T-helper 9 cell (primary cell): Measurements from ENCODE around the gene SPESP1.
"Not testable (repeated sequence)": the region's sequence is repeated elsewhere in the genome, so short reads cannot be mapped to it uniquely, and the experiment has no call there.

Experiments used
- DNase-seq: peaks from one replicate; pipeline ENCODE4 v3.0.0-alpha.2; 2020
- total RNA-seq, 2 donors: gene quantifications; one replicate each; lab custom pipeline; 2026; lab: John Stamatoyannopoulos, UW

Gene SPESP1
- total RNA-seq: 0.35 to 0.72 reads per million in 2 donors

DNA sequence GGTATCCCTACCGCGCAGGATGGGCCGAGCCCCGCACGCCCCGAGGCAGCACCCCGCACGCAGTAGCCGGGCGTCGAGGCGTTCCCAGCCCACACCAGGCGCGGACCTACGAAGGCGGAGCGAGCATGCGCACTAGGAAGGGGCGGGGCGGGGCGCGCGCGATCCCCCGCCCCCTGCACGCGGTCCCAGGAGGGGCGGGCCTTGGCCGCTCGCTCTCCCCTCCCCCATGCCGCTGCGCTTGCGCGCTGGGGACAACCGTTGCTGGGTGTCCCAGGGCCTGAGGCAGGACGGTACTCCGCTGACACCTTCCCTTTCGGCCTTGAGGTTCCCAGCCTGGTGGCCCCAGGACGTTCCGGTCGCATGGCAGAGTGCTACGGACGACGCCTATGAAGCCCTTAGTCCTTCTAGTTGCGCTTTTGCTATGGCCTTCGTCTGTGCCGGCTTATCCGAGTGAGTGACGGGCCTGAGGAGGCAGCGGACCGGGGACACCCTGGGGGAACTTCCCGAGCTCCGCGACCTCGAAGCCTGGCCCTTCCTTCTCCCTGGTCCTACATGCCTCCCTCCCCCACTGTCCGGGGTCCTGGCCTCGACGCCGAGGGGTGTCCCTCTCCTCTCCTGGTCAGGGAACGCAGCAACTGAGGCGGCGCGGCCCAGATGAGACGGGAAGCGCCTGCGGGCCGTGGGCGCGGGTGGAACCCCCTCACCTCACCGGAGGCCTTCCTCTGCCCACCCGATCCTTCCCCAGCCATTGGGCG is at the start of gene SPESP1:
Gene SPESP1 (plus strand): TSS at position 258 of the 755 bp plus-strand sequence. CDS start 129 bp downstream, at position 387.
- DNase-seq: peak; percentile 18

DNA sequence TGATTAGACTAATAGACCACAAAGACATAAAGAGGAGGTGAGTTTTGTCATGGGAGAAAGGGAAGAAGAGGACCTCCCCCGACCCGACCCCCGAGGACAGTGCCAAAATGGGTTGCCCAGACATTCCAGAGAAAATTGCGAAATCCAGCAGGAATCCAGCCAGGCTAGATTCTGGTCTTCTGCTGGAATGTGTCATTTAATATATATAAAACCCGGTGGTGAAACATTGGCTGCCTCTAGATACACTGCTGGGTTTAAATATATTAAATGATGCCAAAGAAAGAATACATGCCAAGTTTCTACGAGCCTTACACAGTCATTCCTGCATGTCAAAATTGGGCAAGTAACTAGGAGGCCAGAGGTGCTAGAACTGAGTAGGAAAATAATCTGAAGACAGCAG is 45.3 kb upstream of the SPESP1 start:
- no peak for DNase-seq

DNA sequence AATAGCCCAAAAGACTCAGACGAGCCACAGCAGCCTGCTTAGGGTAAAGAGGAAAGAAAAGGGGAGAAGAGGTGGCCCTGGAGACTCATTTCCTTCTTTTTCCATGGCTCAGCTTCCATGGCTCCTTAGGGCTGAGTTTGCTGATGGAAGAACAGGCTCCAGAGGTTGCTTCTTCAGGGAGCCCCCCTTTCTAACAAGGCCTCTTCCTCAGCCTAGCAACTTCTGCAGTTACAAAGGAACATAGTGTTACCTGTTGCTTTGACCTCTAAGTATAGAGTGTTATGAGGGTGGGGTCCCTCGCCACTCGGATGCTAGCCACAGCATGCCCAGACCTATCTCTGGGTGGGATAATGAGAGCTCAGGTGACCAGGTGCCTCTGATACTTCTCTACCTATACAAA is 43.2 kb upstream of the SPESP1 start:
- DNase-seq: no peak

DNA sequence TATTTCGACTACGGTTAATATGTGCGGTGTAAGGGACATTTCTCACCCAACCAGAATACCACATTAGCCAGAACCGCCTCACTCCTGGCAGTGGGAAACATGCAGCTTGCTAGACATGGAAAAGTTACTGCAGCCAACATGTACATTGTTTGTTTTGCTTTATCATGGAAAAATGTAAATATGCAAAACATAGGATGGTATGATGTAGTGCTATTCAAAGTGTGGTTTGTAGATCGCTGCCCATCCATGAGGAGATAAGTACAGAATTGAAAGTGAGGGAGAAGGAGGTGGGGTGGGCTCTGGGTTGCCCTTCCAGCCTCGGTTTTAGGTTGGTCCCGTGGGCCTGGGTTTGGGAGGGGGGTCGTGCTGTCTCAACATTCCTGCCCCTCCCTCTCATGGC is 42.5 kb upstream of the SPESP1 start:
- no peak for DNase-seq

DNA sequence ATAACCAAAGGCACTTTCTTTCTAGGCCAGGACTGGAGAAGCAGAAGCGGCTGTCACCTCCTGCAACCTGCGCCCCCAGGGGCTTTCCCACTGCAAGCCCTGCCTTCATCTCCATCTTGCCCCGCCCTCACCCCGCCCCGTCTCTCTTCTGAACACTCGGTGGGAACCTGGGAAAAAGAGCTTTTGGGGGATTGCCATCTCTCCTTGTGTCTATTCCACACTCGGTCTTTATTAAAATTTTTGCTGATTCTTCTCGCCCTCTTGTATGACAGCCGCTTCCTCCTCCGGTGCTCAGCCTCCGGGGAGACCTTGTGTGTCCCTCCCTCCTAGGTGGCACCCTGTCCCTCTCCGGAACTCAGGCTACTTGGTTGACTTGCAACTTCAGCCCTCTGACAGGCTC is 41.9 kb upstream of the SPESP1 start:
- no peak for DNase-seq

DNA sequence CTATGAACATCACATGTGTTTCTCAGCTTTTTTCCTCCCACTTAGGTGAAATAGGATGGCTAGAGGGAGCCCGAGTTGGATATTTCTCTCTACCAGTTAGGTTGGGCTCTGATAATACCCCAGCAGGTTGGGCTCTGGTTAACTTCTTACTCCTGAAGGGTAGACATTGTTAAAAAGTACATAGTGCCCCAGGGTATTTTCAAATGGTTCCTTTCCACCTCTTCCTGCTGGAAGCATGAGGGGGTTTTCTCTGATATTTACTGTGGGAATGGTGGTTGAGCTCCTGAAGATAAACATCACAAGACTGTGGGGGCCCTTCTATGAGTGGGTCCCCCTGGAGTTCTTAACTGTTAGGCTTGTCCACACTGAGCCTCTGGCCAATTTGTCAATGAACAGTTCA is 36.1 kb upstream of the SPESP1 start:
- no peak for DNase-seq

DNA sequence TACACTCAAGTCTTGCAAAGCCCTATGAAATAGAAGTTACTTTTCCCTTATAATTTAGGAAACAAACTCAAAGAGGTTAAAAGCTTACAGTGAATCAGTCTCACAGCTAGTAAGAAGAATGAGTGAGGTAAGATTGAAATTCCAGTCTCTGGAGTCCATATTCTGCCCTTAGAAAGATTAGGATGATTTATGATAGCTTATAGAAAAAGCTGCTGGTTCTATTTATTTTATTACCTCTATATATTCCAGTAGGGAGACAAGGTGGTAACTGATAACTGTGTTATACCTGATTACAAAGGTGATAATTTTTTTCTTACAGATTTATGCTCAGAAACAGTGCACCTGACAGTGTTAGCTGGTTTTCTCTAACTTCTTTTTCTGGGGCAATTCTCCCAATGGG is 34.1 kb upstream of the SPESP1 start:
- no peak for DNase-seq

DNA sequence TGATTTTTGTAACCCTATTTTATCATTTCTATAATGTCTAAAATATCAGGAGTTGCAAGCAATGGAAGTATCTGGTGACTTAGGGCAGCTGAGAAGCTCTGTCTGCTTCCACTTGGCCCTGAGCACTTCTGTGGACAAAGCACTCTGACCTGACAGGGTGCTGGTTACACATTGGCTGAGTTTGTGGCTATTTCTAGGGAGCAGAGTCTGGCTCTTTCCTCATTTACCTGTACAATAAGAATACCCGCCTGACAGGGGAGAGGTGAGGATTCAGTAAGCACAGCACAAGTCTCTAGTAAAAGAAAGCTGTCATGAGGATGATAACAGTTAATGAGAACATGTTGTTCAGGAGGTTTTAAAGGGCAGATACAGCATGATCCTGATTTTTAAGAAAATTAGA is 33.3 kb upstream of the SPESP1 start:
- no peak for DNase-seq

DNA sequence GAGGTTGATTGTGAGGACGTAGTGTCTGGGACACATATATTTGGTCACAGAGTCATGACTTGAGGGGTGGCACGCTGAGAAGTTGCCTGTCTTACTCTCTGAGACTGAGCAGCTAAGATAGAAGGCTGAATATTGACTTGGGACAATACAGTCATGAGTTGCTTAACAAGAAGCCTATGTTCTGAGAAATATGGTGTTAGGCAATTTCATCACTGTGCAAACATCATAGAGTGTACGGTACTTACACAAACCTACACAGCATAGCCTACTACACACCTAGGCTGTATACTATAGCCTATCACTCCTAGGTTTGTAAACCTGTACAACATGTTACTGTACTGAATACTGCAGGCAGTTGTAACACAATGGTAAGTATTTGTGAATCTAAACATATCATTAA is 30.3 kb upstream of the SPESP1 start:
- DNase-seq: no peak

DNA sequence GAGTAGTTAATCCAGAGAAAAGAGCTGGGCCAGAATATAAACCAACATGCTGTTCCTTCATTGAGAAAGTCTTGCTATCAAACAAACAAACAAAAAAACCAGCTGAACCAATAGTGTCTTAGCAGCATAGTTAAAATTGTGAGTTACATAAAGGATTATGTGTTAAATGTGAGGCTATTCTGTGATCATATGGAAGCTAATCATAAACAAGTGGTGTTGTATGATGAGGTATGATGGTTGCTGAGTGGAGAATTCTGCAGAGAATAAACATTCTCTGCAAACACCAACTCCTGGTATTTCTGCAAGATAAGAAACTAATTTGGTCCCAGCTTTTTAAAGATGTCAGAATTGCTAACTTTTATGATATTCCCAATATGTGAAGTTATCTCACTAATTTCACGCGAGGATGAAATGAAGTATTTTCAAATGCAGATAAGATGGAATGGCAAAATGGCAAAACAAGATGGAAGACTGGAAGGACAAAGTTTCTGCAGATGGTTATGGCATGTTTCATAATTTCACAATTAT is 22.9 kb upstream of the SPESP1 start:
- DNase-seq: no peak

DNA sequence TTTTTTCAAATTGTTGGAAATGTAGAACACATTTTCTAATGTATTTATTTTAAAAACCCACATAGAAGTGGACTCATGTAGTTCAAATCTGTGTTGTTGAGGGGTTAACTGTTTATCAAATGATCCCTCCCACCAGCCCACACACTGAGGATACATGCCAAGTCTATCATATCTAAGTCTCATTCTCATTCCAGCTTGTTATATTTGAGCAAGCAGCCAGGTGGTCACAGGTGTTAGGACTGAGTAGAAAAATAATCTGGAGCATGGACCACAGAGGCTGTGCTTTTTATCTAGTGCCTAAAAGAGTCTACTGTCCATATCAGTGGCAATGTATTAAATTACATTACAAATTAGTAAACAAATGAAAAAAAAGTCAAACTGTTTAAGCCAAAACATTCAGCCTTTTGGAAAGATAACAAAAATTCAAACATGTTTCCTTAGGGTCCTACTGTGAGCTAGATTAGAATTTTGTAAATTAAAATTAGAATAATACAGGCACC is 20.7 kb upstream of the SPESP1 start:
- DNase-seq: no peak

DNA sequence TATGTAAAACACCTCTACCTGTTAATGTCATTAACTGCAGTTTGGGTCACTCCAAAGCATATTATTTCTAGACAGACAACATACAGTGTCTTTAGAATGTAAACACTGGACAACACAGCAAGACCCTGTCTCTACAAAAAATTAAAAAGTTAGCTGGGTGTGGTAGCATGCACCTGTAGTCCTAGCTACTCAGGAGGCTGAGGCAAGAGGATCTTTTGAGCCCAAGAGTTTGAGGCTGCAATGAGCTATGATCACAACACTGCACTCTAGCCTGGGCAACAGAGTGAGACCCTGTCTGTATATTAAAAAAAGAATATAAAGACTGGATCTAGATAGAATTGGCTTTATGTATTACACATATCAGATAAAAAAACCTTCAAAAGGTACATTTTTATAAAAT is 20.0 kb upstream of the SPESP1 start:
- DNase-seq: no peak

DNA sequence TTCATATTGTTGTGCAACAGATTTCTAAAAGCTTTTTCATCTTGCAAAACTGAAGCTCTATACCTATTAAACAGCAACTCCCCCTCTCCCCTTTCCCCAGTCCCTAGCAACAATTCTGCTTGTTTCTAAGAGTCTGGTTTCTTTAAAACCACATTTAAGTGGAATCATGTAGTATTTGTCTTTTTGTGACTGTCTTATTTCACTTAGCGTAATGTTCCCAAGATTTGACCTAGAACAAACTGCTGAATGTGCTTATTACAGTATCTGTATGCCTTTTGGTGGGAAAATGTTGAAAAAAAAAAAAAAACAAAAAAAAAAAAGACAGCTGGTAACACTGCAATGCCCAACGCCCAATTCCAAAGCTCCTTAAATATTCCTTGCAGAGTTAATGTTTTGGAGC is 19.5 kb upstream of the SPESP1 start:
- DNase-seq: no peak

DNA sequence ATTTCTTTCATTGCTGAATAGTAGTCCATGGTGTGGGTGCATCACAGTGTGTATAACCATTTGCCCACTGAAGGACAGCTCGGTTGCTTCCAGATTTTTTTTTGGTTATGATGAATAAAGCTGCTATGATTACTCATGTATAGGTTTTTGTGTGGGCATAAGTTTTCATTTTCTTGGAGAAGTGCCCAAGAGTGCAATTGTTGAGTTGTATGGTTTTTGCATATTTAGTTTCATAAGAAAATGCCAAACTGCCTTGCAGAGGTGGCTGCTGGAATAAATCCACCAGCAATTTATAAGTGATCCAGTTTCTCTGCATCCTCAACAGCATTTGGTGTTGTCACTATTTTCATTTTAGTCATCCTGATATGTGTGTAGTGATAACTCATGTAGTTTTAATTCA is 8.4 kb upstream of the SPESP1 start:
- DNase-seq: no peak

DNA sequence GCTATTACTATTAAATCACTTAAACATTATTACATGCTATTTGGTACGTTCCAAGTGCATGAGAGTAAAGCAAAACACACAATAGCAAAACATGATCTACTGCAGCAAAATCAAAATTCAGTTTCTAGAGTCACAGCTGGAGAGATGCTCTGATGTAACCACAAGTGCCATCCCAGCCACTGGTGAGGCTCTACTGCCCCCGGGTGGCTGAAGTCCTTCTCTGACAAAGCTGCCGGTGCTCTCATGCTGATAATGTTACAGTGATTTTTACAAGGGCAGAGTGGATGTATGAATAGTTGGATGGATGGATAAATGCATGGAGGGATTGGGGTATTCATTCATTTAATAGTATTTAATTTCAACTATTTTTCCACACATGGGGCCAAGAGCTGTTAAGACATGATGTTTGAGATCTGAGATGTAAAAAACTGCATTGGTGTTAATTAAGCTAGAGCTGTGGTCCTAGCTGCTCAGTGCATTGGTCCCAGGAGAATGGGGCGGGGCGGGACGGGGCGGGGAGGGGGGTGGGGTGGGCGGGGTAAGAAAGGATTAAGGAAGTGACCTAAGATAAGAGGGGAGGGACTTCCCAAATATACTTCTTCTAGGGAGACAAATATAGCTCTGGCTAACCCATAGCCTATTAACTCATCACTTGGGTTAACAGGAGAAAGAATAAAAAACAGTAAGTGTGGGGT is 5.3 kb upstream of the SPESP1 start:
- peak; percentile 44 for DNase-seq

DNA sequence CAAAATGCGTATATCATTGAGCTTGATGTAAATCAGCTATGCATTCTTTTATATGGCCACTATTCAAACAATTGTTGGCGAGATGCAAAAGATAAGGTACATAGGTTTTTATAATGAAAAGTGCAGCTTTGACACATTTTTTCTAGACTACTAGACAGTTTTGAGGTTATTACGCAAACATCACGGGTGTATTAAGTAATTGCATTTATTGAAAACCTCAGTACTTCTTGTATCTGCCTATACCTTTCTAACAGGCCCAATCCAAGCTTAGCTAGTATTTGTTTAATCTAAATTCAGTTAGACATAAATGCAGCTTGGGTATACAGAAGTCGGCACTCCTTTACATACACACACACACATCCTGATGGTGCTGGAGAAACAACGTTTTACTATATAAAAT is 2.7 kb downstream of the SPESP1 start:
- DNase-seq: no peak

DNA sequence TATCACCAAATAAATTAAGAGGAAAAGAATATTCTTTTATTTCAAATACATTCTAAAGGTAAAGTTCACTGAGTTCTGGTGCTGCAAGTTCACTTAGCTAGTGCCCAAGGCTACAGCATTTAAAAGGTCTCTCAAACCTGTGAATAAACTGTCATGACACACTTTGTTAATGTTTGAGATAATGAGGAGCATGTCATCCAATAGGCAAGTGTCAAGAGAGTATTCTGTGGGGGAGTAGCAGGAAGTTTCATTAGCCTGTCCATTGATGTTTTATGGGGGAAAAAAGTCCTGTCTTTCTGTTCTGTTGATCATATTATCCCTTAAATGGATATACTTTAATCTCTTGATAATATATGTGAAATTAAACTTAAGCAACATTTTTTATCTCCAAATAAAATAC is 4.0 kb downstream of the SPESP1 start:
- no peak for DNase-seq

DNA sequence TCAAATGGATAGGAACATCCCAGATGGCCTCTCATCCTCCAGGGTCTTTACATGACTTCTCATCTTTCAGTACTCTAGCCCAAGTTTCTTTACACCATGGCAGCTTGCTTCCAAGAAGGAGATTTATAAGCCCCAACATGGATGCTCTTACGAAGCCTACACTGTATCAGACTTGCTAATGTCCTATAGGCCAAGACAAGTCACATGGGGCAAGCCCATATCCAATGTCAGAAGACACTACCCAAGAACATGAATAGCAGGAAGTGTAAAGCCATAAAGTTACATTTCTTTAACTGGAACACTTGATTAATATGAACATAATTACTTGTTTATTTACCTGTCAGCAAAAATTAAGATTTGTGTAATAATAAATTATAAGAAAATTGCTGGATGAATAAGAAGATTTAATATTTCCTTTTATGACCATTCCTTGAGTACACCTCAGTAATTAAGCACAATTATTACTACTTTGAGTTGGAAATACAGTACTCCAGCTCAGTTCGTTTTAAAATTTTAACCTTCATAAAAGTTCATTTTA is 5.1 kb downstream of the SPESP1 start:
- DNase-seq: no peak

DNA sequence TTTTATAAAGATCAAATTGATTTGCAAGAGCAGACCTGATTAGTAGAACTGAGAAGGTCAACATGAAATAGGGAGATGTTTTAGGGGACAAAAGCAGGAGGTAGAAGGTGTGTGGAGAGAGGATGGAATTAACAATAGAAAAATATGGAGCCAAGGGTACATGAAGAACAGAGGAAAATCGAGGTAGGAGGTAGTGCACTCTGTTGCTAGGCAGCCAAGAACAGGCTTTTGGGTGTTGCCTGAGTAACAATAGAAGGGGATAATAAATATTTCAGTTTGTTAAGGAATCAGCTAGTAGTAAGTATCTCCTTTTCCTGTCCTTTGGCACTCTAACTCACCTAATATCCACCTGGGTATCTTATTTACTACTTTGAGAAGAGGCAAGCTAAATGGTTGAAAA is 9.2 kb downstream of the SPESP1 start:
- DNase-seq: no peak

DNA sequence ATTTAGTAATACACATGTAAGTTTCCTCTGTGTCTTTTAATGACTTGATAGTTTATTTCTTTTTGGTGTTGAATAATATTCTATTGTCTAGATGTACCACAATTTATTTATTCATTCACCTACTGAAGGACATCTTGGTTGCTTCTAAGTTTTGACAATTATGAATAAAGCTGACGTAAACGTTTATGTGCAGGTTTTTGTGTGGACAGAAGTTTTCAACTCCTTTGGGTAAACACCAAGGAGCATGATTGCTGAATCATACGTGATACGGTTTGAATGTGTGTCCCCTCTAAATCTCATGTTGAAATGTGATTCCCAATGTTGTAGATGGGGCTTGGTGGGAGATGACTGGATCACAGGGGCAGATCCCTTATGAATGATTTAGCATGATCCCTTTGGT is 21.5 kb downstream of the SPESP1 start:
- DNase-seq: no peak

DNA sequence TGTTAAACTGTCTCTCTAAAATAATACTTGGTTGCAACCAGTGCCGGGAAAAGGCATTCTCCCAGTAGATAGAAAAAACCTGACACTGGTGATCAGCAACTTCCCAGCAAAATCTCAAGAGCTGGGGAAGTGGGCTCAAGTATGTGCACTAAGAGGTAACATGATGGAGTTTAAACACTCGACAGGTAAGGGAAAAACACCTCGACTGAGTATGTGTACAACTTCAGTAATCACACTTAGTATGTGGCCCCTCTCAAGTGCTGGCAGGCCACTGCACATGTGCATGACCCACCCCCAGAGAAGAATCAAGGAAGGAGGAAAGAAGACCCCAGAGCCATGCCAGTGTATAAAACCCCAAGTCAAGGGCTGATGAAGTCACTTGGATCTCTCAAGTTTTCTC is 27.4 kb downstream of the SPESP1 start:
- DNase-seq: no peak

DNA sequence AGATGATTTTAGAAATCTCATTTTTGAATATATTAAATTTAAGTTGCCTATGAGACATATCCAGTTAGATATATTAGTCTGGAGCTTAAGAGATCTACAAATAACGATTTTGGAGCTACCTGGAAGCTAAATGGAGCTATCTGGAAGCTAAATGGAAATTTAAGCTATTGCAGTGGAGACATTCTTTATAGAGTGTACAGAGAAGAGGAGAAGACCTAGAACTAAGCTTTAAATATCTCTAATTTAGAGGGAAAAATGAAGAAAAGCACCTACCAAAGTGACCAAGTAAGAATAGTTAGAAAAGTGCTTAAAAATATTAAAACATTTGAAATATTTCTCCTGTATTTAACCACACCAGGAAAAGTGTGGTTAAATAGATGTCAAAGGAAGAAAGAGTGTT is 28.3 kb downstream of the SPESP1 start:
- DNase-seq: no peak

DNA sequence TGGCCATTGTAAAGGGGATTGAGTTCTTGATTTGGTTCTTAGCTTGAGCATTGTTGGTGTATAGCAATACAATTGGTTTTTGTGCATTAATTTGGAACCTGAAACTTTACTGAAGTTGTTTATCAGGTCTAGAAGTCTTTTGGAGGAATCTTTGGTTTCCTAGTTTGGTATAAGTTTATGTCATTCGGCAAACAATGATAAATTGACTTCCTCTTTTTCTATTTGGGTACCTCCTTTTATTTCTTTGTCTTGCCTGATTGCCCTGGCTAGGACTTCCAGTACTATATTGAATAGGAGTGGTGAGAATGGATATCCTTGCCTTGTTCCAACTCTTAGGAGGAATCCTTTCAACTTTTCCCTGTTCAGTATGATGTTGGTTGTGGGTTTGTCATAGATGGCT is 32.1 kb downstream of the SPESP1 start:
- DNase-seq: no peak

DNA sequence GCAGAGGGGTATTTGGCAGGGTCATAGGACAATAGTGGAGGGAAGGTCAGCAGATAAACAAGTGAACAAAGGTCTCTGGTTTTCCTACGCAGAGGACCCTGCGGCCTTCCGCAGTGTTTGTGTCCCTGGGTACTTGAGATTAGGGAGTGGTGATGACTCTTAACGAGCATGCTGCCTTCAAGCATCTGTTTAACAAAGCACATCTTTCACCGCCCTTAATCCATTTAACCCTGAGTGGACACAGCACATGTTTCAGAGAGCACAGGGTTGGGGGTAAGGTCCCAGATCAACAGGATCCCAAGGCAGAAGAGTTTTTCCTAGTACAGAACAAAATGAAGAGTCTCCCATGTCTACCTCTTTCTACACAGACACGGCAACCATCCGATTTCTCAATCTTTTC is 33.4 kb downstream of the SPESP1 start:
- not testable (repeated sequence) for DNase-seq
